MM.1S (cell line): ENCODE results near the gene ETV5.

Experiments
- DNase-seq: peaks from one replicate; pipeline ENCODE4 v3.0.0-alpha.2; 2015
- H2AFZ ChIP-seq: fragments of 300-600 bp; sonication (generic); 2 replicates; pipeline ENCODE4 v1.6.0; 2016; ENCODE audit warnings: antibody characterized with exemption, low read length
- H3F3A ChIP-seq: fragments of 300-600 bp; sonication (generic); 2 replicates; pipeline ENCODE4 v1.6.1; 2016; ENCODE audit warnings: mild to moderate bottlenecking, antibody characterized with exemption, low read length, moderate library complexity, mixed read lengths; ENCODE audit not compliant: insufficient read depth
- H3K27ac ChIP-seq: fragments of 300-600 bp; sonication (generic); 2 replicates; pipeline ENCODE4 v1.5.1; 2016; ENCODE audit warnings: mild to moderate bottlenecking, low read length
- H3K27me3 ChIP-seq: fragments of 300-600 bp; sonication (generic); replicated peaks from 2 replicates; pipeline ENCODE4 v1.6.0; 2016; ENCODE audit warnings: low read length; ENCODE audit not compliant: insufficient read depth
- H3K36me3 ChIP-seq: fragments of 300-600 bp; sonication (generic); replicated peaks from 2 replicates; pipeline ENCODE4 v1.6.1; 2016; ENCODE audit warnings: mild to moderate bottlenecking, low read length, mixed read lengths; ENCODE audit not compliant: insufficient read depth
- H3K4me1 ChIP-seq: fragments of 300-600 bp; sonication (generic); 2 replicates; pipeline ENCODE4 v1.6.1; 2016; ENCODE audit warnings: low read length, mixed read lengths
- H3K4me2 ChIP-seq: fragments of 300-600 bp; sonication (generic); 2 replicates; pipeline ENCODE4 v1.6.0; 2016; ENCODE audit warnings: low read depth, low read length
- H3K4me3 ChIP-seq: fragments of 300-600 bp; sonication (generic); 2 replicates; pipeline ENCODE4 v1.5.1; 2016; ENCODE audit warnings: low read length, mixed read lengths
- H3K79me2 ChIP-seq: fragments of 300-600 bp; sonication (generic); 2 replicates; pipeline ENCODE4 v1.6.1; 2016; ENCODE audit warnings: mixed run types, low read length, mixed read lengths
- H3K9ac ChIP-seq: fragments of 300-600 bp; sonication (generic); 2 replicates; pipeline ENCODE4 v1.6.1; 2016; ENCODE audit warnings: low read length, mixed read lengths
- H3K9me2 ChIP-seq: fragments of 300-600 bp; sonication (generic); replicated peaks from 2 replicates; pipeline ENCODE4 v1.6.1; 2016; ENCODE audit warnings: mild to moderate bottlenecking, low read length, mixed read lengths; ENCODE audit not compliant: insufficient read depth
- H3K9me3 ChIP-seq: fragments of 300-600 bp; sonication (generic); replicated peaks from 2 replicates; pipeline ENCODE4 v1.6.1; 2016; ENCODE audit warnings: mild to moderate bottlenecking, low read length, mixed read lengths; ENCODE audit not compliant: insufficient read depth
- H4K20me1 ChIP-seq: fragments of 300-600 bp; sonication (generic); 2 replicates; pipeline ENCODE4 v1.6.1; 2016; ENCODE audit warnings: mild to moderate bottlenecking, low read length, moderate library complexity, mixed read lengths; ENCODE audit not compliant: insufficient read depth
- EZH2 ChIP-seq: fragments of 300-600 bp; sonication (generic); optimal IDR thresholded peaks from 2 replicates; pipeline ENCODE3; 2017; ENCODE audit warnings: low read depth, mild to moderate bottlenecking, antibody characterized with exemption, low read length, mixed read lengths
- EZH2phosphoT487 ChIP-seq: fragments of 300-600 bp; sonication (generic); IDR thresholded peaks from 2 replicates; pipeline ENCODE4 v1.6.1; 2018; ENCODE audit warnings: antibody characterized with exemption, low read length
- TF ChIP-seq, protein P1 (sequence below): fragments of 300-600 bp; sonication (generic); IDR thresholded peaks from 2 replicates; pipeline ENCODE4 v1.5.1; 2016; ENCODE audit warnings: antibody characterized with exemption, low read length, mixed read lengths

The ETV5 gene

DNA sequence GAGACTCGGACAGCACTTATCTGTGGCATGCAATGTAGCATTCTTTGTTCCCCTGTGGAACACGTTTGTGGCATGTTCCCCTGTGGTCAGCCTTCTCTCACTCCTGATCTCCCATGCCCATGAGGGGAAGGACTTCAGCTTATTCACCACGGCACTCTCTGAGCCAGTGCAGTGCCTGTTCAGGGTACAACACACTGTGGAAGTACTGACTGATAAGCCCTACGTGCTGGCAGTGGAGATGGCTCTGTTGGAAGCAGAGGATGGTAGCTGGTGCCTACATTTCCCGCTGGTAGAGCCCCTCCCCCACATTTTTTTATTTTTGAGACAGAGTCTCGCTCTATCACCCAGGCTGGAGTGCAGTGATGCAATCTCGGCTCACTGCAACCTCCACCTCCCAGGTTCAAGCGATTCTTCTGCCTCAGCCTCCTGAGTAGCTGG is 43.5 kb upstream of the ETV5 start:
- Histone ChIP-seq H3K79me2 (no peaks in the 10 kb centered on the region), H4K20me1 (no peaks in the 10 kb centered on the region), H3K4me1 (peaks cover 17% of the 10 kb centered on the region), H3K9ac (peak overlapping the region; percentile 46), H3K27me3 (no peaks in the 10 kb centered on the region), H3K27ac (peak overlapping the region; percentile 85), H2AFZ (peak overlapping the region; percentile 45), H3K4me3 (peak overlapping the region; percentile 37; the same call in 1 of the 2 replicates), H3K9me3 (no peaks in the 10 kb centered on the region), H3K9me2 (no peaks in the 10 kb centered on the region), H3F3A (peaks cover 15% of the 10 kb centered on the region), H3K36me3 (no peaks in the 10 kb centered on the region), H3K4me2 (peak overlapping the region; percentile 66)
- TF ChIP-seq EZH2 = no peak
- no peak for TF ChIP-seq EZH2phosphoT487
- TF ChIP-seq, protein P1, sequence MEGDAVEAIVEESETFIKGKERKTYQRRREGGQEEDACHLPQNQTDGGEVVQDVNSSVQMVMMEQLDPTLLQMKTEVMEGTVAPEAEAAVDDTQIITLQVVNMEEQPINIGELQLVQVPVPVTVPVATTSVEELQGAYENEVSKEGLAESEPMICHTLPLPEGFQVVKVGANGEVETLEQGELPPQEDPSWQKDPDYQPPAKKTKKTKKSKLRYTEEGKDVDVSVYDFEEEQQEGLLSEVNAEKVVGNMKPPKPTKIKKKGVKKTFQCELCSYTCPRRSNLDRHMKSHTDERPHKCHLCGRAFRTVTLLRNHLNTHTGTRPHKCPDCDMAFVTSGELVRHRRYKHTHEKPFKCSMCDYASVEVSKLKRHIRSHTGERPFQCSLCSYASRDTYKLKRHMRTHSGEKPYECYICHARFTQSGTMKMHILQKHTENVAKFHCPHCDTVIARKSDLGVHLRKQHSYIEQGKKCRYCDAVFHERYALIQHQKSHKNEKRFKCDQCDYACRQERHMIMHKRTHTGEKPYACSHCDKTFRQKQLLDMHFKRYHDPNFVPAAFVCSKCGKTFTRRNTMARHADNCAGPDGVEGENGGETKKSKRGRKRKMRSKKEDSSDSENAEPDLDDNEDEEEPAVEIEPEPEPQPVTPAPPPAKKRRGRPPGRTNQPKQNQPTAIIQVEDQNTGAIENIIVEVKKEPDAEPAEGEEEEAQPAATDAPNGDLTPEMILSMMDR = no peak
- no peak for DNase-seq

DNA sequence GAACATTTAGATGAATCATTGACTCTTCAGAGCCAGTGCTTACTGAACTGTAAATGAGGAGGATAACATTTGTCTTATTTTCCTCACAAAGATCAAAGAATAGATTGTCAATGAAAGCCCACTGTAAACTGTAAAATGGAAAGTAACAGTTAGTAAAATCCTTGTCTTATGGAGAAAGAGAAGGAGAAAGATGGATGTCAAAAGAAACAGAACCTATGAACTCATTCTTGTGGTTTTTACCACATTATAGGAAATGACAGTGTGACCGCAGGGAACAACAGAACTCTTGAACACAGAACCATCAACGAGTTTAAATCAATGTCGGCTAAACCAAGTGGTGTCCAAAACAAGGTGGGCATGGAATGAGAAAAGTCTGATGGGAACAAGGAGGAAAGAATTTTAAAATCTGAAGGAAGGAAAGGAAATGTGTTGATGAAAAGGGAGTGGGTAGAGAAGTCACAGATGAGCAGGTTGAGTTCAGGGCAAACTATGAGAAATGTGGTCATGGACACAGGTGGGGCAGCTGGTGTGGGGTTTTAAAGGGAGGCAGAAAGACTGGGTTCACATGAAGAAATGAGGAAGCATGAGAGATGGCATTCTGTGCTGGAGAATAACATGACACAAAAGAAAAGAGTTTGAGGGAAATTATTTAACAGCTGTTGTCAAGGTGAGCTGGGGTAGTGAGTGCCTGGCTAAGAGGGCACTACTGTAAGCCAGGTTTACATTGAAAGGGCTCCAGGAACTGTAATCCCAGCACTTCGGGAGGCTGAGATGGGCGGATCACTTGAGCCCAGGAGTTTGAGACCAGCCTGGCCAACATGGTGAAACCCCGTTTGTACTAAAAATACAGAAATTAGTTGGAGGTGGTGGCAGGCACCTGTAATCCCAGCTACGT is 42.4 kb upstream of the ETV5 start:
- Histone ChIP-seq H3K36me3 (no peaks in the 10 kb centered on the region), H4K20me1 (no peaks in the 10 kb centered on the region), H3K9ac (no peak overlapping the region), H3K27ac (no peak overlapping the region), H3K9me3 (no peaks in the 10 kb centered on the region), H3K79me2 (no peaks in the 10 kb centered on the region), H3F3A (peaks cover 15% of the 10 kb centered on the region), H2AFZ (no peak overlapping the region), H3K4me2 (no peak overlapping the region), H3K9me2 (no peaks in the 10 kb centered on the region), H3K4me3 (no peak overlapping the region), H3K4me1 (peaks cover 17% of the 10 kb centered on the region), H3K27me3 (no peaks in the 10 kb centered on the region)
- TF ChIP-seq, protein P1 = no peak
- TF ChIP-seq EZH2 = no peak
- TF ChIP-seq EZH2phosphoT487 = no peak
- no peak for DNase-seq

DNA sequence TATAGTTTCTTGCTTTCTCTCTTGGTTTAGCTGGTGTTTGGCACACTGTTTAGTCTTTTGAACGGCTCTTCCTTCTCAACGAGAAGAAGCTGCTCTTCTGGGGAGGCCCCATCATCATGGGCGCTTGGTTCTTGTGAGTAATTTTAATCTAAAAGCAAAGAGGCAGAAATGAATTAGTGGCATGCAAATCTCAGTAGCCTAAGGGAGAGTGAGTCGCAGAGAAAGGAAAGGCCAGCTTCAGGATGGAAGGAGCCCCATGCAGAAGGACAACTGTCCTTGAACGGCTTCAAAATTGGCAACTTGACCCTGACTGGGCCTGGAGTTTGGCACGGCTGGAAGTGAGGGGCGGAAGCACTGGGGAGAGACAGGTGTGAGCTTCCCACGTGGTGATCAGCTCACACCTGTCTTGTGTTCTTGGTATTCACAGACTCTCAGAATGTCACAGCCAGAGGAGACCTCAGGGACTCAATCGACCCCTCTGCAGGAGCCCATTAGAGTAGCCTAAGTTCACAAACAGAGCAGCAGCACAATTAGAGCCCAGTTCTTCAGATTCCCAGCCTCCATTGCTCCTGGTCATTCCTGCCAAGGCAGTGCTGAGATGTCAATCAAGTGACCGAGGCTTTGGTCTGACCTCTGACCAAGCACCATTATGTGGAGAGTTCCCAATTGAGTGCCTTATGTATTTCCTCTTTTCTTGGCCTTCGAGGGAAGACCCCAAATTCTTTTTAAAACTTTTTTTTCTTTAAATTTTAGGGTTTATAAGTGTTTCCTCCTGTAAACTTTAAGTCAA is 41.3 kb upstream of the ETV5 start:
- no peak overlapping the region for H3K4me2 ChIP-seq
- H3F3A ChIP-seq = peaks cover 15% of the 10 kb centered on the region
- H3K4me1 ChIP-seq = peaks cover 17% of the 10 kb centered on the region
- TF ChIP-seq EZH2 = no peak
- TF ChIP-seq EZH2phosphoT487 = no peak
- TF ChIP-seq, protein P1 = no peak
- no peak overlapping the region for H3K27ac ChIP-seq
- no peak overlapping the region for H2AFZ ChIP-seq
- no peaks in the 10 kb centered on the region for H3K9me2 ChIP-seq
- H3K27me3 ChIP-seq = no peaks in the 10 kb centered on the region
- no peaks in the 10 kb centered on the region for H3K36me3 ChIP-seq
- no peaks in the 10 kb centered on the region for H4K20me1 ChIP-seq
- H3K79me2 ChIP-seq = no peaks in the 10 kb centered on the region
- H3K9ac ChIP-seq = no peak overlapping the region
- H3K9me3 ChIP-seq = no peaks in the 10 kb centered on the region
- no peak overlapping the region for H3K4me3 ChIP-seq
- no peak for DNase-seq
